GM18858 (cell line): ENCODE results near the gene ADAMTS20.
A peak's percentile ranks its signal among the peaks of the same experiment; 100 is the strongest.
"Not testable (repeated sequence)": the region's sequence is repeated elsewhere in the genome, so short reads cannot be mapped to it uniquely, and the experiment has no call there.

Source experiments
- ATAC-seq: cut with Tn5 transposase; IDR thresholded peaks from one replicate; pipeline ENCODE4 v1.9.1; 2021; ENCODE audit not compliant: unreplicated experiment

The ADAMTS20 gene

DNA sequence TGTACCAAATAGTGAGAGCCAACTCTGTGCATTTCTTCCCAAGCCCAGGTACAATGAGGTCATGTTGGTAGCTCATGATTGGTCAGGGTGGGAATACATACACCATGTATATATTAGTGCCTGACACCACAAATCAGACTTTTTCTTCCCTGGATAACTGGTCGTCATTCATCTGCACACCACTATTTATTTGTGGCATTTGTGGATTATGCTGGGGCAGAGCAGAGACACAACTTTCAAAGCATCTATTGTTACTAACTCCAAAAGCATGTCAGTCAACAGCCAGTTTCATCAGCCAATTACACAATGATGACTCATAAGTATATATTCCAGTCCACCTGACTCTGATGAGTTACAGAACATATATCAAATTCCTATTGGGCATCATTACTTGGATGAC lies 181.7 kb downstream of the ADAMTS20 start:
- no peak for ATAC-seq

DNA sequence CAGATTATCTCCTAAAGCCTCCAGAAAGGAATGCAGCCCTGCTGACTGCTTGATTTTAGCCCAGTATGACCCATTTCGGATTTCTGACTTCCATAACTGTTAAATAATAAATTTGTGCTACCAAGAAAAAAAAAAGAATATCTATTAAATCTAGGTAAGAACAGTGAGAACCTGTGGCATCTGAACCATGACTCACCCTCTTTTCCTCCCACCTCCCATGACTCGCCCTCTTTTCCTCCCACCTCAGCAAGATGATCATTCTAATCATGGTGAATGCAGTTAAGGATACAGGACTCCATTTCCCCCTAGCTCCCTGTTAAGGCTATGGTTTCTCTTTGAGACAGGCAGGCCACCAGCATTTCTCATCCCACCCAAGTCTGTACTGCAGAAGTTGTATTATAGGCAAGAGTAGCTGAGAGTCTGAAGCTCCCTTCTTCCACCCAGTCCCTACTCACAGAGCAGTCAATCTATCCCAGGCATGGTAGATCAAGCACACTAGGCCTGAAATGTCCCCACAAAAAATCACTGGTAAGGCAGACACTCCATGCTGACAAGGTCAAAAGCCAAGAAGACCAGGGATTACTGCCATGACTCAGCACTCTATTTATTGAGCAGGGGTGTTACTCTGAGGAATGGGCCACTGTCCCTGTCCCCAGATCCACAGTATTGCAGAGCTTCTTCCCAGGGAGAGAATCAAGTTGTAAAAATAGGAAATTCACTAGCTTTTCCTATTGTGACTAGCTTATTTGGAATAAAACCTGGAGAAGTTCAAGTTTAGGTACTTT lies 188.9 kb downstream of the ADAMTS20 start:
- ATAC-seq = no peak

DNA sequence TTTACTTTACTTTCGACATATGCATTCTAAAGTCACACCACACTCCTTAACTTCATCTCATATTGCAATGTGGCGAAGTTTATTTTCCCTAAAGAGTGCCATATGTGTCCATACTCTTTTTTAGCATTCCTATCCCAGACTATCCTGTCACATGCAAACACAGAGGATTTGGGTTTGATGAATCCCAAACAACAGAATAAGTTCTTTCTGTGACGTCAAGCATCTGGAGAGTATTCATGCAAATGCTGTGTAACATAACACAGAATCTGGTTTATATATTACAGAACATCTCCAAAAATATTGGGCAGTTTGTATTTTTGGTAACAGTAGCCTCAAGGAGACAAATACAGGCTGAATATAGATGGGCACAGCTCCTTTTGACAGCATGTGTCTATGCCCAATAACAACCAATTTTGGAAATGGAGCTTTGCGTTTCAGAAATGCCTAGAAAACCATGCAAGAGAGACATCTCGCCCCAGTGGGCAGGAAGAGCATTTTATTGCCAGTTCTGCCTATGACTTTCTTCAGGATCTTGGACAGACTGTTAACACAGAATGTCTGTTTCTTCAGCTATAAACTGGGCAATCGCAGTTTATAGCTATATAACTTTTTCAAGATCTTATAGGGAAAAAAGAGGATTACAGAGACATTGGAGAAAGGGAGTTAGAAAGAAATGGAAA lies 190.8 kb downstream of the ADAMTS20 start:
- no peak for ATAC-seq

DNA sequence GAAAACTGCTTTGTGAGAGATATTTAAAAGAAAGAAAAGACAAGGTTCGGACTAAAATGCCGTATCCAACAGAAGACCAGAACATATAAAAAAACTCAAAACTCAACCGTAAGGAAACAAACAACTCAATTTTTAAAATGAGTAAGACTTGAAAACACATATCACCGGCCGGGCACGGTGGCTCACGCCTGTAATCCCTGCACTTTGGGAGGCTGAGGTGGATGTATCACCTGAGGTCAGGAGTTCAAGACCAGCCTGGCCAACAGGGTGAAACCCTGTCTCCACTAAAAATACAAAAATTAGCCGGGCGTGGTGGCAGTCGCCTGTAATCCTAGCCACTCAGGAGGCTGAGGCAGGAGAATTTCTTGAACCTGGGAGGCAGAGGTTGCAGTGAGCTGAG lies 192.0 kb downstream of the ADAMTS20 start:
- not testable (repeated sequence) for ATAC-seq

DNA sequence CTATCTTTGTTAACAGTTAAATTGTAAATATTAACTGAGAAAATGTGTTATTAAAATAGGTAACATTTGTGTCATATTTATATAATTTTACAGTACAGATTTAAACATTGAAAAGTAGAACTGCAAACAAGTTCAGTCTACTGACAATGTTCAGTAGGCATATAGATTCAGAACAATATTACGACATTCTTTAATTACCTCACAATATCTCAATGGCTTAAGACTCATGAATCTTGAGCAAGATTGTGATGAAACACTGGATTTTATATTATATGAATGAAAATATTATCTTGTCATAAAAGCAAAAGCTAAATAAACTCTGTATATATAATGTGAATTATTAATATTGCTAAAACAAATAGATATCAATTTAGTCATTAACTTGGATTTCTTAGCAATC lies 194.9 kb downstream of the ADAMTS20 start:
- no peak for ATAC-seq

DNA sequence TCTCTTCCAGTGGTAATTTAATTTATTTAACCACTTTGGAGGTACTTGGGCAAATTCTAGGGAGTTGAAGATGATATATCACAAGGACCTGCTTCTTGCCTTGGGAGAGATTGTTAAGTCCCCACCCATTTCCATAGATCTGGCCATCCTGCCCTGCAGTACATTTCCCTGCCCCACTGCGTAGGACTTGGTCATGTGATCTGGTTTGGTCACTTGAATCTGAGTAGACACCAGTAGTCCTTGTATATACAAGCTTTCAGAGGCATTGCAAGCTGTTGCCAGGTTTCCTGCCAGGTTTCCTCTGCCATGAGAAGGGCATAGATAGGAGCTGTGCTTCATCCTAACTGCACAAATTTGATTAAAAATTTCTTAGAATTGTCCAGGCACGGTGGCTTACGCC lies 200.0 kb downstream of the ADAMTS20 start:
- no peak for ATAC-seq

DNA sequence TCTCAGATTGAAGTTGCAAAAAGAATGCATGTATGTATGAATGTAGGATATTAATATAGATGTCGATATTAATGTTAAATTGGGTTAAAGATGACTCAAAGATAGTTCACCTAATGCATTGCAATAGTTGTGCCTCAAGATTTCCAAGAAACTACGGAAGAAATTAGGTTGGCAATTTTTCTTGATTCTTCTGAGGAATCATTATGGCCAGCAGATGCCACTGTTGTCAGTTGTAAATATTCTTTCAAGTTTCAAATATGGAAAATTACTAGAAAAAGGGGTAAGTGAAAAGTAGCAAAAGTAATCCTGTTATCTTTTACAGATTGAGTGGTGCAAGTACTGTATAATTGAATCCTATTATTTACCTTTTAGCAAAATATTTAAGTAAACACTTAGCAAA lies 202.1 kb downstream of the ADAMTS20 start:
- no peak for ATAC-seq

DNA sequence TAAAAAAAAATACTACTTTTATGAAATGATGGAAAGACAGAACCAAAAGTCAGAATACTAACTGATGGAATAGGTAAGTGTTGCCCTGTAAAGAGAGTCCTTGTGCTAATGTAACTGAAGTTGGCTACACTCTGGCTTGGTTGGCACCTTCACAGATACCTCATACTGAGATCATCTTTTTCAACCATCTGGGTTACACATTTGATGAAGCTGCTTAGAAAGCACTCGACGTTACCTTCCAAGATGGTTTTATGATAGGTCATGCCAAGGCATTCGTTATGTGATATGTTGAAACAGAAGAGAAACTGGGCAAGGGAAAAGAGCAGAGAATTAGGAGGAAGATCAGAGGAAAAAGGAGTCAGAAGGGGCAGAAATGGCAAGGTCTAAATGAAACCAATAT lies 203.8 kb downstream of the ADAMTS20 start:
- no peak for ATAC-seq

DNA sequence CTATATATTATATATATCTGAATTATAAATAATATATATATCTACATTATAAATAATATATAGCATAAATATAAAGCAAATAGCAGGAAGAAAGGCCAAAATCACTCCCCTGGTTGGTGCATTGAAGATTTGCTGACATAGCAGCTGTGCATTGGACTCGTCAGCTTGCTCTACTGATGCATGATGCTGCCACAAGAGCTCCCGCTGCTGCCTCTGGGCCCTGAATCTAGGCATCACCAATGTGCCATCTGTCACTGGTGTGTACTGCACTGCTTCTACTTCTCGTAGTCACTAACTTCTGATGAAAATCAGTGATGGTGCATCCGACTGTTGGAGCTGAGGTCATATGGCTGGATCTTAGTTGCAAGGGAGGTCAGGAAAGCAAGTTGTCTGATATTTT lies 205.0 kb downstream of the ADAMTS20 start:
- ATAC-seq = no peak

DNA sequence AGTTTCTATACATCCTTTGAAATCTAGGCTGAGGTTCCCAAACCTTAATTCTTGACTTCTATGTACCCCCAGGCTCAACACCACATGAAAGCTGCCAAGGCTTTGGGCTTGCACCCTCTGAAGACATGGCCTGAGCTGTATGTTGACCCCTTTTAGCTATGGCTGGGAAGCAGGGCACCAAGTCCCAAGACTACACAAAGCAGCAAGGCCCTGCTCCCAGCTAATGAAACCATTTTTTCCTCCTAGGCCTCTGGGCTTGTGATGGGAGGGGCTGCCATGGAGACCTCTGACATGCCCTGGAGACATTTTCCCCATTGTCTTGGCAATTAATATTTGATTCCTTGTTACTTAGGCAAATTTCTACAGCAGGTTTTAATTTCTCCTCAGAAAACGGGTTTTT lies 207.0 kb downstream of the ADAMTS20 start:
- ATAC-seq = no peak

DNA sequence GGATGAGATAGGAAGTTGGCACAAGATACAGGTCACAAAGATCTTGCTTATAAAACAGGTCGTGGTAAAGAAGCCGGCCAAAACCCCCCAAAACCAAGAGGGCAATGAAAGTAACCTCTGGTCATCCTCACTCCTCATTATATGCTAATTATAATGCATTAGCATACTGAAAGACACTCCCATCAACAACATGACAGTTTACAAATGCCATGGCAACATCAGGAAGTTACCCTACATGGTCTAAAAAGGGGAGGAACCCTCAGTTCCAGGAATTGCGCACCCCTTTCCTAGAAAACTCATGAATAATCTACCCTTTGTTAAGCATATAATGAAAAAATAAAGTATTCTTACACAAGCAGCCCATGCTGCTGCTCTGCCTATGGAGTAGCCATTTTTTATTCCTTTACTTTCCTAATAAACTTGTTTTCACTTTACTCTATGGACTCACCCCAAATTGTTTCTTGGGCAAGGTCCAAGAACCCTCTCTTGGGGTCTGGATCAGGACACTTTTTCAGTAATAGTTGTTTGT lies 210.2 kb downstream of the ADAMTS20 start:
- ATAC-seq = not testable (repeated sequence)

DNA sequence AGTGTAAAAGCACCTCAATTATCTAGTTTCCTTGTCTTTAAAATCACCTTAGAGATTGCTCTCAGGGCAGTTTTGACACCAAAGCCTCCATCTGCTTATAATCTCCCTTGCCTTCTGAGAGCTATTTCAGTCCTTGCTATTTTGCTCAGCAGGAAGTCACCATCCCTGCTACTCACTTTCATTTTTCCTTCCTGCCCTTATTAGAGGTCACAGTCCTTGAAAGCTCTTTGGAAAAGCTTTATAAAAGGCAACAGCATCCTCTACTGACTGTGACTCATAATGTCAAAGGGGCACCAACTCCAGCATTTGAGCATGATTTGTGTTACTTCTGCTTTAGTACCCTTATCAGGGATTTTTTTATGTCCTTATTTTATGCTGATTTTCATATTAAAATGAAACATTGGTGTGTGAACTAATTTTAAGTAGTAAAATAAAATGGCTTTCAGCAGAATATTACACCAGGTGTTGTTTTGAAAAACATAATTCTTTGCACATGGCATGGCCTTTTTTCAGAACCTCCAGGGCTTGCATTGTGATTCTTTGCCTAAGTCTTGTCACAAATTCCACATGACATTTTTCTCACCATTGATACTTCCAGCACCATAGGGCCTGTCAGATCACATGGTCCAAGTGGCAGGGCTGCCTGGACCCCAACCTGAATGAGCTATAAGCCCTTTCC lies 213.0 kb downstream of the ADAMTS20 start:
- peak; percentile 62 for ATAC-seq

DNA sequence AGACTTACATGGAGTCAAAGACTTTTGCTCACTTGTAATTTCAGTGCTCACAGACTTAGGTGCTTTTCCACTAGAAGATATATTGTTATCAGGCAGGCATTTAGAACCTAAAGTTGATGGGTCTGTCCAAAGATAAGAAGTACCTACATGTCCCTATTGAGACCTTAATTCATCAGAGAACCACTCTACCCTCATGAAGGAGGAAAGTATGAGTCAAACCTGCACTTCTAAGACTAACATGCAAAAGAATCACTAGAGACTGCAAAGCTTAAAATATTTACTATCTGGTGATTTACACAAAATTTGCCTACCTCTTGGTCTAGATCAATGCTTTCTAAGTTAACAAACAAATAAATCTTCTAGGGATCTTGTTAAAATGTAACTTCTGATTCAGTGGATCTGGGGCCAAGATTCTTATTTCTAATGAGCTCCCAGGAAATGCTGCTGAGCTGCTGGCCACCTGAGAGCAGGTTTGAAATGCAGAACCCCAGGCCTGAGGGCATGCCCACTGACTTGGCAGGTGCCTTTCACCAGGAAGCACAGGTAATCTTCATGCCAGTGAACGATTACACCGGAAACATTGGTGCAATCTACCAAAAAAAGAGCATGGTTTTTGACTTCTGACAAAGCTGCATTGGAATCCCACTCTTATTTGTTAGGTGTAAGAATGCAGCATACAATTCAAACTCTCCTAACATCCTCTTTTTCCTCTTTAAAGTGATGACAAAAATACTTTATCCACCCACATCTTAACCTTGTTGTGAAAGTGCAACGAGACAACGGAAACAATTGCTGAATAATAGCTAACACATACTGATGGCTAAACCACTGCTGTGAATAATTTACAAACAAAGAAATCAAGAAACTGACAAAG lies 214.2 kb downstream of the ADAMTS20 start:
- ATAC-seq = peak; percentile 42

DNA sequence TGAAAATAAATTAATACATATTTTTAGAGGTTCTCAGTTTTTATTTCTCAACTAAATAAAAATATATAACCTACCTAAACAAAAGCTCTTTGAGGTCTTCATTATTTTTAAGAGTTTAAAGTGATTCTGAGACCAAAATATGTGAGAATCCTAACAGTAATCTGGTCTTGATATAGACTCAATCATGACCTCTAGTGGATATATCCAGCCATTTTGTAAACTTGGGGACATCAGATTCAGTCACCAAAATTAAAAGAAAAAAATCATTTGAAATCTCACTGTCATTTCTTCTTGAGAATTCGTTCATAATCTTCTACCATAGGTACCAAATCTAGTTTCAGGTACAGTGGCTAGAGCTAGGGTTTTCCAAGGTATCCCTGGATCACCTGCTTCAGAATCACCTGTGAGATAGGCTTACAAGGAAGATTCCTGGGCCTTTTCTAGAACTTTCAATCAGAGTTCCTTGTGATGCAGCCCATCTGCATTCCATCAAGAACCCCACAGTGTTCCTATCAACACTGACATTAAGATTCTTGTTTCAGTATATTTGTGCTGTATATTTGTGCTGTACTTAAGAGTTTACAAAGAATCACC lies 214.9 kb downstream of the ADAMTS20 start:
- no peak for ATAC-seq

DNA sequence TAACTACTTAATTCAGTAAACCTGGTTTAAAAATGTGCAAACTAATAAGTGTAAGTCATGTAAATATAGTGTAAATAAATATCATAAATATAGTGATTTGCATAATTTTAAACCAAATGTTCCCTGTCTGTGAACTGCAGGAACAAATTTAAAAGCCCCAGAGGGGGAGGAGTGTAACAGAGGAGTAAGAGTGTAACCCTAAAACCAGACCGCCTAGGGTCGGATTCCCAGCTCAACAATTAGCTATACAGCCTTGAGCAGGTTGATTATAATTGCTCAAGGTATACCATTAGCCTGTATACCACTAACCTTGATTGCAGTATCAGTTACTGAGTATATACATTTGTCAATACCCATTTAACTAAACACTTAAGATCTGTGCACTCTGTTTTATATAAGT lies 218.4 kb downstream of the ADAMTS20 start:
- no peak for ATAC-seq

DNA sequence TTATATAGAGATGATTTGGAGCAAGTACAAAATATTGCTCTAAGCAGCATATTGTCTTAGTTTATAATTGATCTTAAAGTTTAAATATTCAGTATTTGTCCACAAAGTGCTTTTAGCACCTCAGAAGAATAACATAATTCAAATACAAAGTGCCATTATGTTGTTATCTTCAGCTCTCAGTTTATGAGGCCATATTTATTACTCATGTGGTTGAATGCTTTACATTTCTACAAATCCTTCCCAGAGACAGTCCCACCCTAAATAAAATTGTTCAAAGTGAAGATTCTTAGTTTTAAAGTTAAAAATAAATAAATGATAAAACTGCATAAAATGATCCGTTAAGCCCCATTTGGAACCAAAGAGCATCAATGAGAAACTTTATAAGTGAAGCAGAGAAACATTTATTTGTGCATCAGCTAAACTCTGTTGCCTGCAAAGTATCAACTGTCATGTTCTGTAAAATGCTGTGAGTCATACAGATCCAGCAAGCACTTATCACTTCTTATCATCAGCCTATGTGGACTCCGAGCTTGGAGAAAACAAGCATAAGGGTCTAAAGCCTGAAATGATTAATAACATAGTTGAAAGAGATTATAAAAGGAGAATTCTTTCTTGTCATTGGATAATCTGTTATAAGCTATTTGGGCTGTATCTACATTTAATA lies 218.9 kb downstream of the ADAMTS20 start:
- no peak for ATAC-seq

DNA sequence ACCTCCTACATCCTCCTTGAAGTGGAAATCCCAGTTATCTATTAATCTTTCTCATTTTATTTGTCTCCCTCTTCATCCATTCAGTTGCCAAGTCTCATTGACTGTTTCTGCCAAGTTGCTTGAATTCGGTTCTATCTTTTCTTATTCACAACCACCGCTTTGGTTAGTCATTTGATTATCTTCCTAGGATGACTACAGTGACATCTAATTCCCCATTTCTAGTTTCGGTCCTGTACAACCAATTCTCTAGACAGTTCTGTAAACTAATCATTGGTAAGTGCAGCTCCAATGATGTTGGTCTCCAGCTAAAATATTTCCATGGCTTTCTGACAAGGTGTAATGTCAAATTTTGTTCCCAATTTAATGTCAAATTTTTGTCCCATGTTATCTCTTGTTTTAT lies 220.1 kb downstream of the ADAMTS20 start:
- ATAC-seq = no peak

DNA sequence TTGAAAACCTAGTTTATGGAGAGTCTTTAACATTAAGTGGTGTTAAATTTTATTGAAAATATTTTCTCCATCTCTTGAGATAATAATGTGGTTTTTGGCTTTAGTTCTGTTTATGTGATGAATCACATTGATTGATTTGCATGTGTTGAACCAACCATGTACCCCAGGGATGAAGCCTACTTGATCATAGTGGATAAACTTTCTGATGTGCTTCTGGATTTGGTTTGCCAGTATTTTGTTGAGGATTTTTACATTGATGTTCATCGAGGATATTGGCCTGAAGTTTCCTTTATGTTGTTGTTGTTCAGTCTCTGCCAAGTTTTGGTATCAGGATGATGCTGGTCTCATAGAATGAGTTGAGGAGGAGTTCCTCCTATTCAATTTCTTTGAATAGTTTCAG lies 222.6 kb downstream of the ADAMTS20 start:
- ATAC-seq = no peak

DNA sequence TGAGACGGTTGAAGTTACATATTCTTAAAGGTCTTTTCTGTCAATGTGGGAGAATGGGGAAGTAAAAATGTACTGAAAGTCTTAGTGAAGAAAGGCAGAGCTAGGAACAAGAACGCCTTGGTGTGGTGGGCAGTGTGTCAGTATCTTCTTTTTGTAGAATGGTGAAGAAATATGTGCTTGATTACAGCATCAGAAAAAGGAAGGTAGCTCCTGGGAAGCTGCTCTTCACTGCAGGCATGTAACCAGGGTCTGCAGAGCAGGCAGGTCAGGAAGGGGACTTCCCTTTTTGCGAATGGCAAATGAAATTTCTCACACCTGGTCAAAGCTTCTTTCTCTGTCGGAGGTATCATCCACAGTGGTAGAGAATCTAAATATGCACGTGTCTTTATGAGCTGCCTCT lies 226.2 kb downstream of the ADAMTS20 start:
- peak; percentile 64 for ATAC-seq

DNA sequence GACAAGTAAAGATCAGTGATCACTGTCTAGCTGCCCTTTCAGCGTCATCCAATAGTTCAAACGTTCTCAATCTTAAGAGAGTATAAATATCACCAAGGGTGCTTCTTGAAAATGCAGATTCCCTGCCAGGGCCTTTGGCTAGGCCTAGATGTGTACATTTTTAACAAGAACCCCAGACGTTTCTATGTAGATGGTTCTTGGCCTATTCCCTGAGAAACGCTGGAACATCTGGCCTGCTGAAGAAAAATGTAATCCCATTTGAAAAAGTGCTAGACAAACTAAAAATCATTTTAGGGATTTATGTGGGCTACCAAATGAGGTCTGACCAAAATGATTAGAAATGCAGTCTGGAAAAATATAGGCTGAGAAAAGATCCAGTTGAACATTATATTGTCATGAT lies 231.7 kb downstream of the ADAMTS20 start:
- no peak for ATAC-seq
